ENCODE measurements around the gene DDX10.

DNA sequence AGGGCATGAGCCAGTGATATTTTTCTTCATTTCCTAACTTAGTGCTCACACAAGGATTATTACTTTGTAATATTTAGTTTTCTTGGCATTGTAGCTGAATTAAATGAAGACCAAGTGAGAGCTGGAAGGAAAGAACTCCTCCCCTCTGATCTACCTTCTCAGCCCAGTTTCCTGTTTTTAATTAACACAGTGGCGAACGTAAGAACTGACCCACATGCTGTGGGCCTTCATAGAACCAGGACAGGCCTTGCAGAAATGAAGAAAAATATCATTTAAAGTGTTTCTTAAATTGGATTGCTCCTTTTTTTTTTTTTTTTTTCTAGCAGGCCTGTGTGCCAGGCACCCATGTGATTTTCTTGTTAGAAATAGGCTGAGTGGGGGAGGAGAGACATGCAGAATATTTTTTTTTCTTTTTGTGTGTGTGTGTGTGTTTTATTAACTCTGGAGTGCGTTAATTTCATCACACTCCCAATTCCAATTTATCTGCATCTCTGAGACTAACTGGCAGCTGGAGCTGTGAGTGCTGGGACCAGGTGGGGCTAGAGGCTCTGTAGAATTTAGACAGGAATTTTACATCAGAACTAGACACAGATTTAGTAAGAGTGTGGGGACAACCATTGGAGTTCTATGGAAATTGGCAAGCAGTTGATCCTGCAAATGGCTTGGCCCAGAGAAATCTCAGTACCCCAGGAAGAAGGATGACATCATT is 320.5 kb downstream of the DDX10 start:
- TF ChIP-seq CC2D1A (IDR thresholded peaks at IDR 0.05) (no peak), CBFB (CRISPR knock-in tag; IDR thresholded peaks at IDR 0.05) (no peak), HMG20A (CRISPR knock-in tag; conservative IDR thresholded peaks at IDR 0.05) (no peak), FUS (optimal IDR thresholded peaks at IDR 0.05; ENCODE audit: low read depth, low read length) (no peak), TOE1 (IDR thresholded peaks at IDR 0.05; ENCODE audit: borderline replicate concordance) (no peak), TOE1 (CRISPR knock-in tag; IDR thresholded peaks at IDR 0.05; ENCODE audit: borderline replicate concordance, low read depth) (no peak), SP1 (CRISPR knock-in tag; IDR thresholded peaks at IDR 0.05) (no peak), ATF6 (CRISPR knock-in tag; IDR thresholded peaks at IDR 0.05) (no peak), MTA3 (IDR thresholded peaks at IDR 0.05; ENCODE audit: borderline replicate concordance) (no peak)
- TF ChIP-seq, protein P1, sequence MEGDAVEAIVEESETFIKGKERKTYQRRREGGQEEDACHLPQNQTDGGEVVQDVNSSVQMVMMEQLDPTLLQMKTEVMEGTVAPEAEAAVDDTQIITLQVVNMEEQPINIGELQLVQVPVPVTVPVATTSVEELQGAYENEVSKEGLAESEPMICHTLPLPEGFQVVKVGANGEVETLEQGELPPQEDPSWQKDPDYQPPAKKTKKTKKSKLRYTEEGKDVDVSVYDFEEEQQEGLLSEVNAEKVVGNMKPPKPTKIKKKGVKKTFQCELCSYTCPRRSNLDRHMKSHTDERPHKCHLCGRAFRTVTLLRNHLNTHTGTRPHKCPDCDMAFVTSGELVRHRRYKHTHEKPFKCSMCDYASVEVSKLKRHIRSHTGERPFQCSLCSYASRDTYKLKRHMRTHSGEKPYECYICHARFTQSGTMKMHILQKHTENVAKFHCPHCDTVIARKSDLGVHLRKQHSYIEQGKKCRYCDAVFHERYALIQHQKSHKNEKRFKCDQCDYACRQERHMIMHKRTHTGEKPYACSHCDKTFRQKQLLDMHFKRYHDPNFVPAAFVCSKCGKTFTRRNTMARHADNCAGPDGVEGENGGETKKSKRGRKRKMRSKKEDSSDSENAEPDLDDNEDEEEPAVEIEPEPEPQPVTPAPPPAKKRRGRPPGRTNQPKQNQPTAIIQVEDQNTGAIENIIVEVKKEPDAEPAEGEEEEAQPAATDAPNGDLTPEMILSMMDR (IDR thresholded peaks at IDR 0.05 in 2 of 3, conservative IDR thresholded peaks at IDR 0.05 in 1 of 3; ENCODE audit: insufficient read depth in 2 of 3, low read depth in 1 of 3, low read length in 3 of 3), result no peak
